A549 (cell line): ENCODE measurements around the gene ITGA2. TPM values are rescaled to one million over a fixed set of nuclear protein-coding genes. Genes with fewer than 3 reads are reported as not detected.
"Not testable (repeated sequence)": the region's sequence is repeated elsewhere in the genome, so short reads cannot be mapped to it uniquely, and the experiment has no call there.

Source experiments
- ATAC-seq, 2 experiments: fragments of 200-7000 bp in 1 of 2; fragments of >200 bp in 1 of 2; cut with Nextera tagmentation in 1 of 2; cut with Tn5 transposase in 1 of 2; 3 replicates each; pipeline versions ENCODE4 v1.8.0 to v1.9.1; 2018 to 2020; ENCODE audit warnings: mild to moderate bottlenecking in 1 of 2, moderate library complexity in 1 of 2
- CTCF ChIA-PET: fragments of 300-600 bp; sonication (Branson Sonifier 250); formaldehyde crosslinking; extraction: SDS; loops from one replicate; lab custom pipeline; 2021; ENCODE audit warnings: antibody characterized with exemption, inconsistent platforms; lab: Yijun Ruan, JAX
- POLR2A ChIA-PET: fragments of 350-600 bp; formaldehyde crosslinking; extraction: SDS; loops from one replicate; lab custom pipeline; 2021; ENCODE audit warnings: antibody characterized with exemption, inconsistent platforms; lab: Yijun Ruan, JAX
- DNase-seq, 2 experiments: peaks; one replicate each; pipeline versions ENCODE4 v3.0.0 to v3.0.0-alpha.2; 2011 to 2016; ENCODE audit warnings: low read depth in 1 of 2, low spot score in 1 of 2
- FAIRE-seq: peaks from 2 replicates; lab custom pipeline; 2011; peaks lifted over from hg19 to GRCh38; lab: Jason Lieb, UNC
- H3K27ac ChIP-seq, 2 experiments: fragments of >200 bp; sonication (Bioruptor Twin); formaldehyde crosslinking; 3 replicates each; pipeline ENCODE4 v1.5.1; 2016 to 2017
- H3K4me1 ChIP-seq: fragments of >200 bp; sonication (Bioruptor Twin); formaldehyde crosslinking; 3 replicates; pipeline ENCODE4 v1.6.1; 2016
- H3K4me2 ChIP-seq: fragments of >200 bp; sonication (Bioruptor Twin); formaldehyde crosslinking; 3 replicates; pipeline ENCODE4 v1.6.1; 2016
- H3K4me3 ChIP-seq: fragments of >200 bp; sonication (Bioruptor Twin); formaldehyde crosslinking; 3 replicates; pipeline ENCODE4 v1.5.1; 2016
- H3K9me3 ChIP-seq: fragments of >200 bp; sonication (Bioruptor Twin); formaldehyde crosslinking; 3 replicates; pipeline ENCODE4 v1.6.1; 2016
- CBX8 ChIP-seq: fragments of 200-600 bp; sonication (generic); IDR thresholded peaks from 2 replicates; pipeline ENCODE4 v1.6.1; 2016
- CHD4 ChIP-seq: fragments of 200-600 bp; sonication (generic); IDR thresholded peaks from 2 replicates; pipeline ENCODE4 v1.6.1; 2016; ENCODE audit warnings: antibody characterized with exemption, mild to moderate bottlenecking, borderline replicate concordance
- EHF ChIP-seq: fragments of 250-450 bp; sonication (Bioruptor Pico); IDR thresholded peaks from 2 replicates; pipeline ENCODE4 v1.5.0; 2020; ENCODE audit warnings: mild to moderate bottlenecking
- ELK1 ChIP-seq: fragments of 150-350 bp; IDR thresholded peaks from 2 replicates; pipeline ENCODE4 v1.6.1; 2014; ENCODE audit warnings: low read depth, mild to moderate bottlenecking, low read length
- ESRRA ChIP-seq: fragments of 150-350 bp; IDR thresholded peaks from 2 replicates; pipeline ENCODE4 v1.6.1; 2014; ENCODE audit warnings: mild to moderate bottlenecking, low read length, borderline replicate concordance
- FOXS1 ChIP-seq: fragments of 250-450 bp; sonication (Bioruptor Pico); IDR thresholded peaks from 2 replicates; pipeline ENCODE4 v1.5.0; 2020; ENCODE audit warnings: mild to moderate bottlenecking, moderate library complexity
- GATA3 ChIP-seq: IDR thresholded peaks from 2 replicates; pipeline ENCODE4 v1.6.1; 2012; ENCODE audit warnings: borderline replicate concordance
- HDAC2 ChIP-seq: fragments of 200-600 bp; sonication (generic); IDR thresholded peaks from 2 replicates; pipeline ENCODE4 v1.6.1; 2016
- HEYL ChIP-seq: fragments of 250-450 bp; sonication (Bioruptor Pico); IDR thresholded peaks from 2 replicates; pipeline ENCODE4 v1.8.0; 2021; ENCODE audit warnings: mild to moderate bottlenecking, moderate library complexity
- HOXB5 ChIP-seq: fragments of 250-450 bp; sonication (Bioruptor Pico); IDR thresholded peaks from 2 replicates; pipeline ENCODE4 v1.5.0; 2020; ENCODE audit warnings: mild to moderate bottlenecking, moderate library complexity
- JUN ChIP-seq, 2 experiments: fragments of >200 bp; sonication (Bioruptor Twin); formaldehyde crosslinking; IDR thresholded peaks; 2 replicates in 1 of 2; 3 replicates in 1 of 2; pipeline ENCODE4 v1.6.1; 2016 to 2017
- NFE2L2 ChIP-seq: fragments of 150-350 bp; conservative IDR thresholded peaks from 2 replicates; pipeline ENCODE4 v1.6.1; 2014; ENCODE audit warnings: low read length
- RAD21 ChIP-seq, 2 experiments: fragments of >200 bp in 1 of 2; sonication (Bioruptor Twin) in 1 of 2; formaldehyde crosslinking in 1 of 2; IDR thresholded peaks in 1 of 2; conservative IDR thresholded peaks in 1 of 2; 2 replicates in 1 of 2; 3 replicates in 1 of 2; pipeline ENCODE4 v1.6.1; 2012 to 2018; ENCODE audit warnings: inconsistent platforms in 1 of 2
- TFCP2L1 ChIP-seq: fragments of 250-450 bp; sonication (Bioruptor Pico); IDR thresholded peaks from 2 replicates; pipeline ENCODE4 v1.5.0; 2021; ENCODE audit warnings: mild to moderate bottlenecking
- WGBS: methylation state at CpG from one replicate; pipeline ENCODE4 v1.1.6; 2017; ENCODE audit errors: missing lambda C conversion rate; 5-methylcytosine and 5-hydroxymethylcytosine counted together
- polyA plus RNA-seq, 4 experiments: library from polyadenylated mRNA; depleted of rRNA in 3 of 4; stranded (reverse); fragments of >200 nt; fragmentation: RNase III in 1 of 4; extraction: RNeasy Plus Mini Kit Qiagen cat#74134 plus additional on column Dnase treatment in 1 of 4; gene quantifications; 2 replicates in 3 of 4; 3 replicates in 1 of 4; pipeline ENCODE4 v1.2.3, GENCODE V29; 2011 to 2017
- TF ChIP-seq, protein P1 (sequence below): fragments of >200 bp; sonication (Bioruptor Twin); formaldehyde crosslinking; IDR thresholded peaks from 3 replicates; pipeline ENCODE4 v1.5.1; 2016

ITGA2 gene
- polyA plus RNA-seq, 2 of the 4 experiments (the other 2 are of a cell fraction): 8.5 to 28.0 TPM

- Histone ChIP-seq H3K4me2 (no peak overlapping the region), H3K9me3 (no peaks in the 10 kb centered on the region), H3K27ac (no peak overlapping the region), H3K4me1 (no peaks in the 10 kb centered on the region), H3K4me3 (no peak overlapping the region)
- FAIRE-seq (no peak), DNase-seq (no peak), ATAC-seq (no peak)
- ChIA-PET CTCF (interaction anchor here (0.6 to 3.9 kb wide), 5 partner anchors 11 to 132 kb away, joined by 3 to 35 read pairs (median 3); no protein-coding TSS in a partner anchor), POLR2A (no interaction called here)
- no peak for TF ChIP-seq TFCP2L1 (CRISPR knock-in tag)
- WGBS: 70% methylated on average over 1 of the region's 1 CpG
These were observed 25.5 kb upstream of the ITGA2 start for GRCh38 chr5:52963636-52964035.

DNA sequence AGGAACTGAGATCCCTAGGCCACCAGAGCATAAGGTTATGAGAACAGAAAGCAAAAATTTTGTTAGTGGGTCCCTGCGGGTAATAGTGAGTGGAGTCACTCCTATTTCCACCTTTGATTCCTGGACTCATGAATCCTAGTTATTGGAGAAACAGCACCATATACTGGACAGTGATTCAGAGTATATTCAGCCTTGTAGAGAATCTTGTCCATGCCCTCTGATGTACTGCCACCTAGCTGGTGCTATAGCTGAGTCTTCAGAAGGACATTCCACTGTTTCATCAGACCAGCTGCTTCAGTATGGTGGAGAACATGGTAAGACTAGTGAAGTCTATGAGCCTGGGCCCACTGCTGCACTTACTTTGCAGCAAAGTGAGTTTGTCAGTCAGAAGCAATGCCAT lies 25.0 kb upstream of the ITGA2 start:
- ChIA-PET CTCF (interaction anchor here (0.6 to 3.9 kb wide), 5 partner anchors 10 to 131 kb away, joined by 3 to 35 read pairs (median 3); no protein-coding TSS in a partner anchor), POLR2A (no interaction called here)
- H3K4me2 ChIP-seq: no peak overlapping the region
- H3K4me1 ChIP-seq: no peaks in the 10 kb centered on the region
- TF ChIP-seq ESRRA (no peak), HOXB5 (no peak), ELK1 (no peak), HEYL (CRISPR knock-in tag) (no peak), EHF (CRISPR knock-in tag) (no peak)
- TF ChIP-seq, protein P1, sequence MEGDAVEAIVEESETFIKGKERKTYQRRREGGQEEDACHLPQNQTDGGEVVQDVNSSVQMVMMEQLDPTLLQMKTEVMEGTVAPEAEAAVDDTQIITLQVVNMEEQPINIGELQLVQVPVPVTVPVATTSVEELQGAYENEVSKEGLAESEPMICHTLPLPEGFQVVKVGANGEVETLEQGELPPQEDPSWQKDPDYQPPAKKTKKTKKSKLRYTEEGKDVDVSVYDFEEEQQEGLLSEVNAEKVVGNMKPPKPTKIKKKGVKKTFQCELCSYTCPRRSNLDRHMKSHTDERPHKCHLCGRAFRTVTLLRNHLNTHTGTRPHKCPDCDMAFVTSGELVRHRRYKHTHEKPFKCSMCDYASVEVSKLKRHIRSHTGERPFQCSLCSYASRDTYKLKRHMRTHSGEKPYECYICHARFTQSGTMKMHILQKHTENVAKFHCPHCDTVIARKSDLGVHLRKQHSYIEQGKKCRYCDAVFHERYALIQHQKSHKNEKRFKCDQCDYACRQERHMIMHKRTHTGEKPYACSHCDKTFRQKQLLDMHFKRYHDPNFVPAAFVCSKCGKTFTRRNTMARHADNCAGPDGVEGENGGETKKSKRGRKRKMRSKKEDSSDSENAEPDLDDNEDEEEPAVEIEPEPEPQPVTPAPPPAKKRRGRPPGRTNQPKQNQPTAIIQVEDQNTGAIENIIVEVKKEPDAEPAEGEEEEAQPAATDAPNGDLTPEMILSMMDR: peak; percentile 22; the same call in 1 of the 3 replicates
- H3K9me3 ChIP-seq: no peaks in the 10 kb centered on the region
- peak; percentile 78 to 81 for ATAC-seq
- peak; percentile 36 for FAIRE-seq
- H3K4me3 ChIP-seq: no peak overlapping the region
- peak in 1 of 2 experiments; percentile 28 for DNase-seq
- no peak overlapping the region for H3K27ac ChIP-seq
- WGBS: 95% methylated on average over 1 of the region's 1 CpG

DNA sequence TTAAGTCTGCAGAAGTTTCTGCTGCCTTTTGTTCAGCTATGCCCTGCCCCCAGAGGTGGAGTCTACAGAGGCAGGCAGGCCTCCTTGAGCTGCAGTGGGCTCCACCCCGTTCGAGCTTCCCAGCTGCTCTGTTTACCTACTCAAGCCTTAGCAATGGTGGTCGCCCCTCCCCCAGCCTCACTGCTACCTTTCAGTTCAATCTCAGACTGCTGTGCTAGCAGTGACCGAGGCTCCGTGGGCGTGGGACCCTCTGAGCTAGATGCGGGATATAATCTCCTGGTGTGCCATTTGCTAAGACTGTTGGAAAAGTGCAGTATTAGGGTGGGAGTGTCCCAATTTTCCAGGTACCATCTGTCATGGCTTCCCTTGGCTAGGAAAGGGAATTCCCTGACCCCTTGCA lies 13.0 kb upstream of the ITGA2 start:
- DNase-seq, ATAC-seq, POLR2A ChIA-PET, FAIRE-seq, H3K4me2 ChIP-seq, H3K4me1 ChIP-seq, H3K27ac ChIP-seq, H3K4me3 ChIP-seq: not testable (repeated sequence)
- WGBS: 73% methylated on average over 3 of the region's 7 CpGs
- peaks cover 13% of the 10 kb centered on the region; the same call in 1 of the 3 replicates for H3K9me3 ChIP-seq
- CTCF ChIA-PET: interaction anchor here (2.9 kb wide), 1 partner anchor 27 kb away, joined by 14 read pairs; no protein-coding TSS in a partner anchor

GRCh38 chr5:52977264-52977897 lies 11.8 kb upstream of the ITGA2 start:
- ATAC-seq (no peak), FAIRE-seq (no peak), DNase-seq (no peak)
- TF ChIP-seq CBX8 (no peak), FOXS1 (CRISPR knock-in tag) (no peak), JUN (IDR thresholded peaks at IDR 0.05) (no peak), HDAC2 (no peak), RAD21 (conservative IDR thresholded peaks at IDR 0.05 in 1 of 2, IDR thresholded peaks at IDR 0.05 in 1 of 2) (no peak), HEYL (CRISPR knock-in tag) (no peak), CHD4 (no peak), GATA3 (no peak), NFE2L2 (no peak)
- H3K4me1 ChIP-seq: no peaks in the 10 kb centered on the region
- peaks cover 13% of the 10 kb centered on the region; the same call in 1 of the 3 replicates for H3K9me3 ChIP-seq
- H3K4me3 ChIP-seq: no peak overlapping the region
- 70% methylated on average over 7 of the region's 7 CpGs for WGBS
- no peak overlapping the region for H3K4me2 ChIP-seq
- POLR2A ChIA-PET: interaction anchor here (1.6 kb wide), 1 partner anchor 12 kb away, joined by 6 read pairs; the partner anchor contains the start of gene ITGA2
- CTCF ChIA-PET: interaction anchor here (2.9 kb wide), 1 partner anchor 29 kb away, joined by 14 read pairs; no protein-coding TSS in a partner anchor
- H3K27ac ChIP-seq: no peak overlapping the region
